ENCODE results near the gene PRKCE. TPM values are rescaled to one million over a fixed set of nuclear protein-coding genes. Genes with fewer than 3 reads are reported as not detected.

PRKCE gene
- total RNA-seq, 1 experiment from 2014 or later, result 14.8 TPM

DNA sequence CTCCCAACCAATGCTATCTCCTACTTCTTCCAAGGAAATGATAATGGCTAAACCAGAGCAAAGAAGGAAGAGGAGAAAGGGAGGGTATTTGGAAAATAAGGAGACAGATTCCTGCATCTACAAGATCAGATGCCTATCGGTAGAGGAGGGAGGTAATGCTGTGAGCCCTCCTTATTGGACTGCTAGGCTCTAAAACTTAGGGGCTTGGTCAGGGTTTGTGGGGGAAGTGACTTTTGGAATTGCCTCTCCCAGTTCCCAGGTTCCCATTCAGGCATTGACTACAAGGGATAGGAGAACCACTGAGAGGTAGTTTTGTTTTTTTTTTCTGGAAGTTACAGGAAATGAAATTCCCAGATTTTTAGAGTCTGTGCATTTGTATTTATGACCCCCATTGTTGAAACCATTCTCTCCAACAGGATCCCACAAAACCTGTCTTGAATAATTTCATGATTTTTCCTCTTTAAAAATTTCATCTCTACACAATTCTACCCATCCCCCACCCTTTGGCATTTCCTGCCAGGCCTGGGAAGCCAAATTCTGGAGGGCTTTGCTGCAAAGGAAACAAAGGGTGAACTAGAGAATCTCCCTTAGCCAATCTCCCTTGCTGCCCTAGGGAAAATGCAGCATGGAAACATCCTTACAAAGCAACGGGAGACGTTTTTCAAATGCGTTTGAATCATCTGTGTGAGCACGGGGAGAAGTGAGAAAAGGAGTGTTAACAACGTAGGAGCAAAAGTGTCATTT, 363.6 kb downstream of the PRKCE start (continued):
- TF ChIP-seq, protein P1, sequence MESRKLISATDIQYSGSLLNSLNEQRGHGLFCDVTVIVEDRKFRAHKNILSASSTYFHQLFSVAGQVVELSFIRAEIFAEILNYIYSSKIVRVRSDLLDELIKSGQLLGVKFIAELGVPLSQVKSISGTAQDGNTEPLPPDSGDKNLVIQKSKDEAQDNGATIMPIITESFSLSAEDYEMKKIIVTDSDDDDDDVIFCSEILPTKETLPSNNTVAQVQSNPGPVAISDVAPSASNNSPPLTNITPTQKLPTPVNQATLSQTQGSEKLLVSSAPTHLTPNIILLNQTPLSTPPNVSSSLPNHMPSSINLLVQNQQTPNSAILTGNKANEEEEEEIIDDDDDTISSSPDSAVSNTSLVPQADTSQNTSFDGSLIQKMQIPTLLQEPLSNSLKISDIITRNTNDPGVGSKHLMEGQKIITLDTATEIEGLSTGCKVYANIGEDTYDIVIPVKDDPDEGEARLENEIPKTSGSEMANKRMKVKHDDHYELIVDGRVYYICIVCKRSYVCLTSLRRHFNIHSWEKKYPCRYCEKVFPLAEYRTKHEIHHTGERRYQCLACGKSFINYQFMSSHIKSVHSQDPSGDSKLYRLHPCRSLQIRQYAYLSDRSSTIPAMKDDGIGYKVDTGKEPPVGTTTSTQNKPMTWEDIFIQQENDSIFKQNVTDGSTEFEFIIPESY (IDR thresholded peaks at IDR 0.05; ENCODE audit: extremely low read depth, insufficient replicate concordance, low read length), result no peak
- TF ChIP-seq ELF1 (IDR thresholded peaks at IDR 0.05; ENCODE audit: borderline replicate concordance, low read depth), result no peak
- TF ChIP-seq ZNF274 (IDR thresholded peaks at IDR 0.05; ENCODE audit: low read depth, low read length), result no peak
- no peak for TF ChIP-seq SIN3A (IDR thresholded peaks at IDR 0.05; ENCODE audit: low read depth)
- no peak for TF ChIP-seq ZFX (IDR thresholded peaks at IDR 0.05)
- TF ChIP-seq, protein P2, sequence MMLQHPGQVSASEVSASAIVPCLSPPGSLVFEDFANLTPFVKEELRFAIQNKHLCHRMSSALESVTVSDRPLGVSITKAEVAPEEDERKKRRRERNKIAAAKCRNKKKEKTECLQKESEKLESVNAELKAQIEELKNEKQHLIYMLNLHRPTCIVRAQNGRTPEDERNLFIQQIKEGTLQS (IDR thresholded peaks at IDR 0.05), result no peak

DNA sequence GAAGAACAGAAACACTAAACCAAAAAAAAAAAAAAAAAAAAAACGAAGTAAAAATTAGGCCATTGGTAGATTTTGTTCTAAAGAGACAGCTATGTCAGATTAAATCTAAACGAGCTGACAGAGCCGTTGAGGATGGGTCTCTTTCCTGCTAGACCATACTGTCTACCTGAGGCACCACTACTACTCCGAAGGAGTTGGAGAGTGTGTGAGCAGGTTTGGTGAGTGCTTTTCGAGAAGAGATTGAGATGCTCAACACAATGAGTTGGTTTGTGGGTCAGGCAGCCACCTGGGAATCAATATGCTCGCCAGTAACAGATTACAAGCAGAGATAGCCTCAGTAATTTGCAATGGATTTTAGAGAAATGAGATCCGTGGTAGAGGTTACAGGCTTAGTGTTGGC, 364.2 kb downstream of the PRKCE start:
- no peaks in the 10 kb centered on the region for H4K20me1 ChIP-seq (ENCODE audit: insufficient read depth)
- intact Hi-C loops (cut with micrococcal nuclease), result no loop called here
- POLR2A ChIA-PET, result no interaction called here
- no peak overlapping the region for H3K4me3 ChIP-seq (replicated peaks in 1 of 2; ENCODE audit: low read depth in 1 of 2, low read length in 2 of 2)
- no peaks in the 10 kb centered on the region for H3K4me1 ChIP-seq (ENCODE audit: control insufficient read depth in 1 of 2, insufficient read depth in 2 of 2, low read length in 2 of 2)
- DNase-seq (ENCODE audit: low read depth, low spot score) (no peak), ATAC-seq (no peak)
- BruUV-seq (replicated peaks), result no TSS peak
- no peak for TF ChIP-seq EZH2 (IDR thresholded peaks at IDR 0.05)
- TF ChIP-seq CEBPB (IDR thresholded peaks at IDR 0.05; ENCODE audit: low read depth), result no peak
- TF ChIP-seq ZFX (IDR thresholded peaks at IDR 0.05), result no peak
- TF ChIP-seq SP1 (IDR thresholded peaks at IDR 0.05; ENCODE audit: low read depth), result no peak
- no peak for TF ChIP-seq CBX3 (IDR thresholded peaks at IDR 0.05; ENCODE audit: low read depth)
- no peak for TF ChIP-seq JUND (IDR thresholded peaks at IDR 0.05)
- TF ChIP-seq SIN3A (IDR thresholded peaks at IDR 0.05; ENCODE audit: low read depth), result no peak
- no peak for TF ChIP-seq SRF (IDR thresholded peaks at IDR 0.05; ENCODE audit: low read depth)
- no peak for TF ChIP-seq POLR2AphosphoS5 (IDR thresholded peaks at IDR 0.05; ENCODE audit: low read depth, low read length)
- TF ChIP-seq POLR2A (IDR thresholded peaks at IDR 0.05; ENCODE audit: borderline replicate concordance, extremely low read depth, insufficient read depth, insufficient read length), result no peak
- TF ChIP-seq, protein P3, sequence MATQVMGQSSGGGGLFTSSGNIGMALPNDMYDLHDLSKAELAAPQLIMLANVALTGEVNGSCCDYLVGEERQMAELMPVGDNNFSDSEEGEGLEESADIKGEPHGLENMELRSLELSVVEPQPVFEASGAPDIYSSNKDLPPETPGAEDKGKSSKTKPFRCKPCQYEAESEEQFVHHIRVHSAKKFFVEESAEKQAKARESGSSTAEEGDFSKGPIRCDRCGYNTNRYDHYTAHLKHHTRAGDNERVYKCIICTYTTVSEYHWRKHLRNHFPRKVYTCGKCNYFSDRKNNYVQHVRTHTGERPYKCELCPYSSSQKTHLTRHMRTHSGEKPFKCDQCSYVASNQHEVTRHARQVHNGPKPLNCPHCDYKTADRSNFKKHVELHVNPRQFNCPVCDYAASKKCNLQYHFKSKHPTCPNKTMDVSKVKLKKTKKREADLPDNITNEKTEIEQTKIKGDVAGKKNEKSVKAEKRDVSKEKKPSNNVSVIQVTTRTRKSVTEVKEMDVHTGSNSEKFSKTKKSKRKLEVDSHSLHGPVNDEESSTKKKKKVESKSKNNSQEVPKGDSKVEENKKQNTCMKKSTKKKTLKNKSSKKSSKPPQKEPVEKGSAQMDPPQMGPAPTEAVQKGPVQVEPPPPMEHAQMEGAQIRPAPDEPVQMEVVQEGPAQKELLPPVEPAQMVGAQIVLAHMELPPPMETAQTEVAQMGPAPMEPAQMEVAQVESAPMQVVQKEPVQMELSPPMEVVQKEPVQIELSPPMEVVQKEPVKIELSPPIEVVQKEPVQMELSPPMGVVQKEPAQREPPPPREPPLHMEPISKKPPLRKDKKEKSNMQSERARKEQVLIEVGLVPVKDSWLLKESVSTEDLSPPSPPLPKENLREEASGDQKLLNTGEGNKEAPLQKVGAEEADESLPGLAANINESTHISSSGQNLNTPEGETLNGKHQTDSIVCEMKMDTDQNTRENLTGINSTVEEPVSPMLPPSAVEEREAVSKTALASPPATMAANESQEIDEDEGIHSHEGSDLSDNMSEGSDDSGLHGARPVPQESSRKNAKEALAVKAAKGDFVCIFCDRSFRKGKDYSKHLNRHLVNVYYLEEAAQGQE (IDR thresholded peaks at IDR 0.05; ENCODE audit: low read depth), result no peak
- TF ChIP-seq YY1 (IDR thresholded peaks at IDR 0.05; ENCODE audit: extremely low read depth, insufficient replicate concordance, low read depth, low read length), result no peak
- TF ChIP-seq, protein P1 (IDR thresholded peaks at IDR 0.05; ENCODE audit: extremely low read depth, insufficient replicate concordance, low read length), result no peak
- H3K27me3 ChIP-seq (ENCODE audit: insufficient read depth, low read length), result no peaks in the 10 kb centered on the region
- H3K4me2 ChIP-seq (ENCODE audit: low read length), result no peak overlapping the region
- no peak overlapping the region for H2AFZ ChIP-seq (ENCODE audit: low read depth, low read length, poor library complexity, severe bottlenecking)
- H3K79me2 ChIP-seq (ENCODE audit: insufficient read depth, low read length), result no peaks in the 10 kb centered on the region
- no peaks in the 10 kb centered on the region for H3K9me2 ChIP-seq (ENCODE audit: insufficient read depth)
- RAD21 ChIA-PET (ENCODE audit: low non-redundant PET in 1 of 2, low total read pairs in 2 of 2, uncharacterized antibody in 2 of 2, unreplicated experiment in 2 of 2), result no interaction called here
- H3K9me3 ChIP-seq (ENCODE audit: control insufficient read depth in 1 of 2, insufficient read depth in 1 of 2, low read depth in 1 of 2, low read length in 2 of 2), result no peaks in the 10 kb centered on the region
- no peaks in the 10 kb centered on the region for H3K36me3 ChIP-seq (ENCODE audit: control insufficient read depth in 1 of 2, insufficient read depth in 2 of 2, low read length in 2 of 2)
- CTCF ChIA-PET, result interaction anchor here (0.6 kb wide), 1 partner anchor 579 kb away, joined by 3 read pairs; no protein-coding TSS in a partner anchor
- H3K27ac ChIP-seq (ENCODE audit: low read depth, low read length), result no peak overlapping the region
- H3K9ac ChIP-seq (ENCODE audit: low read length), result no peak overlapping the region
